ENCODE data around the gene PNPLA7.
"Not testable (repeated sequence)": the region's sequence is repeated elsewhere in the genome, so short reads cannot be mapped to it uniquely, and the experiment has no call there.

The PNPLA7 gene

DNA sequence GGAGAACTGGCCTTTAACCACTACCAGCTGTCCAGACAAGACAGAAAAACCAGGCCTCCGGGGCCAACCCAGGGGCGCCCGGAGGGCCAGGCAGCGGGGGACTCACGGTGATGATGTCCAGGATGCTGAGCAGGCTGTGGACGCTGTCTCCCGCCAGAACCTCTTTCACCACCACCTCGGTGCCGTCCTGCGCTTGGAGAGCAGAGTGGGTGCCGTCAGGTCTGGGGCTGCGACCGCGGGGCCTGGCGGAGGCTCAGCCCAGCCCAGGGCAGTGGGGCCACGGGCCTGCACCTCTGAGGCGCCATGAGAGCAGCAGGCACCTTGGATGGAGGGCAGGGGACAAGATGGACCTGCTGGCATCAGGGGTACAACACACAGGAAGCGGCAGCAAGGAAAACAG is 9.7 kb downstream of the PNPLA7 start:
- DNase-seq (ENCODE audit: low spot score), result no peak

GRCh38 chr9:137538058-137538457 is 12.1 kb downstream of the PNPLA7 start:
- DNase-seq (ENCODE audit: low spot score), result no peak

- not testable (repeated sequence) for DNase-seq (ENCODE audit: low spot score)
Measured at GRCh38 chr9:137536594-137537131, 13.5 kb downstream of the PNPLA7 start.

DNA sequence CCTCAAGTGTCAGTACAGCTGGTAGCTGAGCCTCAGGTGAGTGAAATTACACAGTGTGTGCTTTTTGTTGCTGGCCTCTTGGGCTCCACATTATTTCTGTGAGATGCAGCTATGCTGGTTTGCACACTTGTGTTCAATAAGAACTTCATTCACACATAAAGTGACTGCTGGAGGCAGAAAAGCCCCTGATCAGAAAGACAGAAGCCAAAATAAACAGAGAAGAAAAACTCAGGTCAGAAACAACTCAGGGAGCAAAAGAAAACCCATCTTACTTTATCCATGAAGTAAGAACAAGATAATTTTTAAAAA is 15.1 kb downstream of the PNPLA7 start:
- DNase-seq (ENCODE audit: low spot score), result no peak

DNA sequence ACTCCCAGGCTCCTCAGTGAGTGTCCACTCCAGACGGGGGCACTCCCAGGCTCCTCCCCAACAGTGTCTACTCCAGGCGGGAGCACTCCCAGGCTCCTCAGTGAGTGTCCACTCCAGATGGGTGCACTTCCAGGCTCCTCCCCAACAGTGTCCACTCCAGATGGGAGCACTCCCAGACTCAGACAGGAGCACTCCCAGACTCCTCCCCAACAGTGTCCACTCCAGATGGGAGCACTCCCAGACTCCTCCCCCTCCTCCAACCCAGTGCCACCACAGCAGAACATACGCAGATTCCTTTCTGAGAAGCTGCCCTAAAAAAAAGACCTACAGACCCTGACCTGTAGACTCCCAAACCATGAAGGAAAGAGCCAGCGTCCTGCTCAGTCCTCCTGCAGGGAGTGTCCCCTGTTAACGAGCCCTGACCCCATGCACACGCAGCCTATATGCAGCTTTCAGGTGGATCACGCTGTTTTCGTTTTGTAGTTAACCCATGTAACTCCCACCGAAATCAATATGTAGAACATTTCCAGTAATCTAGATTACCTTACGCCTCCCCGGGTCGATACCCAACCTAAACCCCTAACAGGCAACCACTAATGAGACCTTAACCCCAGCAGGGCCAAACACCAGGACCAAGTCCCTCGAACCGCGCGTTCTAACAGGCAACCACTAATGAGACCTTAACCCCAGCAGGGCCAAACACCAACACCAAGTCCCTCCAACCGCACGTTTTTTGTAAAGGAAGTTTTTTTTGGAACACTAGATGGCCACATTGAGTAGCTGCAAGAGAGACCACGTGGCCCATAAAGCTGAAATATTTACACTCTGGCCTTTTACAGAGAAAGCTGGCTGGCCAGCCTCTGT is 15.7 kb downstream of the PNPLA7 start:
- peak; percentile 72 for DNase-seq (ENCODE audit: low spot score)

GRCh38 chr9:137532891-137533468 is 17.2 kb downstream of the PNPLA7 start:
- DNase-seq (ENCODE audit: low spot score), result not testable (repeated sequence)

- DNase-seq (ENCODE audit: low spot score), result no peak
Measured at GRCh38 chr9:137531099-137531765, 19.0 kb downstream of the PNPLA7 start.

DNA sequence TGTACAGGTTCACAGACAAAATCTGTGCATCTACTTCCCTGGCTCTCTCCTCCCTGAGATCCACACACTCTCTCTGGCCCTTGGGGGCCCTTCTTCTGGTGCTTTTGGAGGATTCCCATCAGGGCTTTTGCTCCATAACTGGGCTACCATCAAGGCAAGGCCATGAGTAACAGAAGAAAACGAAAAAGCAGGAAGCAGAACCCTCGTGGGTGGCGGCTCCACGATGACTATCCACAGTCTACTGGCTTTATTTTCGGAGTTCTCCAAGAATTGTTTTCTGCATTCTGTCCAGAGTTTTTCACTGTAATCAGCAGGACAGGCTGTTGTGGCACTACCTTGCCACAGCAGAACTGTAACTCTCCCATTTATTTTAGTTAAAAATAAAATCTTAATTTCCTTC is 19.9 kb downstream of the PNPLA7 start:
- no peak for DNase-seq (ENCODE audit: low spot score)

- DNase-seq (ENCODE audit: low spot score), result no peak
Measured at GRCh38 chr9:137524981-137525317, 25.3 kb downstream of the PNPLA7 start.

DNA sequence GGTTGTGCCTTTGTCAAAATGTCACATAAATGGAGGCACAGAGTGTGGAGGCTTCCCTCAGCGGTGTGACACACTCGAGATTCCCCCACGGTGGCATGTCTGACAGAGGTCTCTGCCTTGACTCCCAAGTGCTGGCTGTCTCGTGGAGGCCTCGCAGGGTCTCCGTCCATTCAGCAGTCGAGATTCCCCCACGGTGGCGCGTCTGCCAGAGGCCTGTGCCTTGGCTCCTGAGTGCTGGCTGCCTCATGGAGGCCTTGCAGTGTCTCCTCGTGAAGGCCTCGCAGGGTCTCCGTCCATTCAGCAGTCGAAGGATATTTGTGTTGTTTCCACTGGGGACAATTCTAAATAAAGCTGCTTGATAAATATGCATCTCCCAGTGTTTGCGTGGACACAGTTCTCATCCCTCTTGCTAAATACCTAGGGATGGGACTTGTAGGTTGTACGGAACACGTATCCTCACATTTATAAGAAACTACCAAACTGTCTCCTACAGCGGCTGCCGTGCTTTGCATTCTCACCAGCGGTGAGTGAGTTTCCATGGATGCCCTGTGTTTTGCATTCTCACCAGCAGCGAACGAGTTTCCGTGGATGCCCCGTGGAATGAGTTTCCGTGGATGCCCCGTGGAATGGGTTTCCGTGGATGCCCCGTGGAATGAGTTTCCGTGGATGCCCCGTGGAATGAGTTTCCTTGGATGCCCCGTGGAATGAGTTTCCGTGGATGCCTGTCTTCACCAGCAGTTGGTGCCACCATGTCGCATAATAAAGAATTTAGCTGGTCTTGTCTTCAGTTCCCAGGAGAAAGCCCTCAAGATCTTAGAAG is 25.8 kb downstream of the PNPLA7 start:
- DNase-seq (ENCODE audit: low spot score), result no peak

DNA sequence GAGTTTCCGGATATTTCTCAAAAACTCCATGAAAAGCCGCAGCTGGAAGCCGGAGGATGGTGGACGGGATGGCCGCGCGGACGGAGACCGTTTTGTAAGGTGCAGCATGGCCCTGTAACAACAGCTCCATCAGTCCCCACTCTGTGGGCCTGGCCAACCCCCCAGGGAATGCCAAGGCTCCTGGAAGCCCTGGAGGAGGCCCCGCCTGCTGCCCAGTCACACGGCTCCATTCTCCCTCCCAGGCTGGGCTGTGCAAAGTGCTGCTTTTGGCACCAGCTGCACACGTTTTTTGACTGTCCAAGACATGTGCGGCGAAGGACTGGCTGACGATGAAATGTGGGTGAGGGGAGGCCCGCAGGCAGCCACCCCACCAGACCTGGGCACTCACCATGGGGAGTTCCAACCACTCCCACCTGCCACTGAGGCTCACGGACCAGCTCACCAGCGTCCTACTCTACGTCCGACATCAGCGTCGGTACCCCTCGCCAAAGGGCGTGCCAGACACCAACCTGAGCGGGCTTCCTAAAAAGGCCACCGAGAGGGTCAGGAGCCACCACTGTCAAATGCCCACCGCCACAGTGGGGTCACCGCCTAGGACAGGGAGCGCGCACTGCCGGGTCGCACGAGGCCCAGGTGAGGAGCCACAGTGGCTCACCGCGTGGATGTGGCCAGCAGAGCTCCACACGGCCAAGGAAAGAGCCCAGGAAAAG is 27.3 kb downstream of the PNPLA7 start:
- no peak for DNase-seq (ENCODE audit: low spot score)

- no peak for DNase-seq (ENCODE audit: low spot score)
Measured at GRCh38 chr9:137521405-137521985, 28.7 kb downstream of the PNPLA7 start.

DNA sequence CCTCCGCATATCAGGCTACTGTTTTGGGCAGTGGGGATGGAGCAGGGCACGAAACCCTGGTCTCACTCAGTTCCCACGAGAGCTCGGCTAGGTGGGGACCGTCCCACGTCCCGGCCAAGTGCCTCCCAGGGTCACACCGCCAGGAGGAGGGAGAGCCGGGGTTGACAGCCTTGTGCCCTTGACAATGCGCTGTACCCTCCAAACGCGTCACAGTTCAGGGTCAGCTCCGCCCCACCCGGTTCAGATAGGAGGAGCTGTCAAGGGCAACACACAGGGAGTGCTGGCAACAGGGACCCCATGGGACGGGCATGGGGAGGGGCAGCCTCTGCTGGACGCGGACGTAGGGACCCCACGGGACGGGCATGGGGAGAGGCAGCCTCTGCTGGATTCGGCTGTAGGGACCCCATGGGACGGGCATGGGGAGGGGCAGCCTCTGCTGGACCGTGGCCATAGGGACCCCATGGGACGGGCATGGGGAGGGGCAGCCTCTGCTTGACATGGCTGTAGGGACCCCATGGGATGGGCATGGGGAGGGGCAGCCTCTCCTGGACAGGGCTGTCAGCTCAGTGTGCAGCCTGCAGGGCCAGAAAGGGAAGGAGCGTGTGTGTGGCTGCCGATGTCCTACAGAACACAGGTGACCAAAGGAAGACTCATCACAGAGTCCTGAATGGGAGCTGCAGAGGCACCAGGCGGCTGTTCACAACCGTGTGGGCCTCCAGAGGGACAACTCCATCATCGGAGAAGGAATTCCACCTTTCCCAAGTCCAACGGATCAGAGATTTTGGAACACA is 29.4 kb downstream of the PNPLA7 start:
- no peak for DNase-seq (ENCODE audit: low spot score)

- no peak for DNase-seq (ENCODE audit: low spot score)
Measured at GRCh38 chr9:137519553-137519952, 30.6 kb downstream of the PNPLA7 start.

GRCh38 chr9:137518661-137519459 is 31.3 kb downstream of the PNPLA7 start:
- not testable (repeated sequence) for DNase-seq (ENCODE audit: low spot score)

DNA sequence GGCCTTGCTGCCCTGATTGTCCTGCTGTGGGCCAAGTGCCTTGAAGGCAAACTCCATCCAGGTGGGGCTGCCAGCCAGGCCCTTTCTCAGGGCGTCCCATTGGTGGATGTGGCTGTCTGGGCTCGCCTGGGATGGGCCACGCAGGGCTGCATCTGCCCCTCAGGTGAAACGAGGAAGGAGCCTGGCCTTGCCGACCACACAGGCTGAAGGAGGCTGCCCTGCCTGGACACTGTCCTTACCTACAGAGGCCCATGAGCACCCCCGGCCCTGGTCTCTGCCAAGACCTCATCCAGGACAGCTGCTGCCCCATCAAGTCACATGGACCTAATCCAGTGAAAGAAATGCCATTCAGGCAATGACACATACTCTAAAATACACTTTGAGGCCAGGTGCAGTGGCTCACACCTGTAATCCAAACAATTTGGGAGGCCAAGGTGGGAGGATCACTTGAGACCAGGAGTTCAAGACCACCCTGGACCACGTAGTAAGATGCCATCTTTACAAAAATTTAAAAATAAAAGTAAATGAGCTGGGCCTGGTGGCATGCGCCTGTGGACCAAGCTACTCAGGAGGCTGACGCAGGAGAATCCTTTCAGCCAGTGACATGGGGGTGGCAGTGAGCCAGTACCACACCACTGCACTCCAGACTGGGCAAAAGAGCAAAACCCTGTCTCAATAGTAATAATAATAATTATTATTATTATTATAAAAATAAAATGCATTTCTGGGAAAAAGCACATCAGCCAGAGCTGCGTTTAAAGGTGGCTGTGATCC is 33.9 kb downstream of the PNPLA7 start:
- DNase-seq (ENCODE audit: low spot score), result no peak

GRCh38 chr9:137515338-137515724 is 34.9 kb downstream of the PNPLA7 start:
- DNase-seq (ENCODE audit: low spot score), result no peak

DNA sequence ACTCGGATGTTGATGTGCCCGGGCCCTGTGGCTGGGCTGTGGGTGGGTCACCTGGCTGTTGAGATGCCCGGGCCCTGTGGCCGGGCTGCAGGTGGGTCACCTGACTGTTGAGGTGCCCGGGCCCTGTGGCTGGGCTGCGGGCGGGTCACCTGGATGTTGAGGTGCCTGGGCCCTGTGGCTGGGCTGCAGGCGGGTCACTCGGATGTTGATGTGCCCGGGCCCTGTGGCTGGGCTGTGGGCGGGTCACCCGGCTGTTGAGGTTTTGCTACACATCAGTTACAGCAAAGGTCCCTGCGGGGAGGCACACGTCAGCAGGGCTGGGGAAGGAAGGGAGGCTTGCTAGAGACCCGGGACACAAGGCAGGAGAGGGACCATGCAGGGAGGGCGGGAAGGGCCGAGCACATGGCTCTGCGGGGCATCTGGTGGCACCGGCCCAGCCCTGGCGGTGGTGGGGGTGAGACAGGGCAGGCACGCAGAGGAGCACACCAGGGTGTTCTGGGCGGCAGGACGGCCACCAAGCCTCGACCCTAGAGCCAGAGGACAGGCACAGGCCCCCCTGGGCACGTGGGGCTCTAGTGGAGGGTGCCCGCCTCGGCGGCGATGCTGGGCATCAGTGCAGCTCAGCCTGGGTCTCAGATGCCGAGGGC is 35.4 kb downstream of the PNPLA7 start:
- no peak for DNase-seq (ENCODE audit: low spot score)

All from hepatic stellate cell (primary cell).